ENCODE results near the gene ZFP36L1.

The ZFP36L1 gene

GRCh38 chr14:68815298-68816182, 22.7 kb upstream of the ZFP36L1 start:
- DNase-seq, result no peak

- DNase-seq, result no peak
Observed at GRCh38 chr14:68814539-68815297, 21.9 kb upstream of the ZFP36L1 start.

- no peak for DNase-seq
Observed at GRCh38 chr14:68814238-68814538, 21.3 kb upstream of the ZFP36L1 start.

GRCh38 chr14:68813318-68813838, 20.5 kb upstream of the ZFP36L1 start:
- DNase-seq, result no peak

GRCh38 chr14:68811171-68811570, 18.3 kb upstream of the ZFP36L1 start:
- no peak for DNase-seq

- DNase-seq, result no peak
Observed at GRCh38 chr14:68810173-68811153, 17.6 kb upstream of the ZFP36L1 start.

GRCh38 chr14:68809524-68809923, 16.7 kb upstream of the ZFP36L1 start:
- no peak for DNase-seq

GRCh38 chr14:68808696-68809480, 16.0 kb upstream of the ZFP36L1 start:
- no peak for DNase-seq

GRCh38 chr14:68807987-68808386, 15.1 kb upstream of the ZFP36L1 start:
- DNase-seq, result no peak

- DNase-seq, result peak; percentile 70
Observed at GRCh38 chr14:68807148-68807600, 14.3 kb upstream of the ZFP36L1 start.

GRCh38 chr14:68806526-68807147, 13.8 kb upstream of the ZFP36L1 start:
- DNase-seq, result no peak

- no peak for DNase-seq
Observed at GRCh38 chr14:68805414-68805813, 12.5 kb upstream of the ZFP36L1 start.

GRCh38 chr14:68801631-68802030, 8.8 kb upstream of the ZFP36L1 start:
- DNase-seq, result no peak

- no peak for DNase-seq
Observed at GRCh38 chr14:68800953-68801352, 8.1 kb upstream of the ZFP36L1 start.

GRCh38 chr14:68800390-68800789, 7.5 kb upstream of the ZFP36L1 start:
- DNase-seq, result no peak

GRCh38 chr14:68798621-68799020, 5.8 kb upstream of the ZFP36L1 start:
- DNase-seq, result no peak

GRCh38 chr14:68797121-68797670, 4.3 kb upstream of the ZFP36L1 start:
- DNase-seq, result no peak

GRCh38 chr14:68796418-68797101, 3.7 kb upstream of the ZFP36L1 start:
- no peak for DNase-seq

GRCh38 chr14:68795597-68796417, 2.9 kb upstream of the ZFP36L1 start:
- no peak for DNase-seq
